GM10847 (cell line): Measurements from ENCODE around the gene KIF5C.

ENCODE experiments used
- POLR2A ChIP-seq: IDR thresholded peaks from 2 replicates; pipeline ENCODE4 v1.6.1; 2011; ENCODE audit not compliant: insufficient read length; ENCODE audit errors: extremely low read depth

Gene KIF5C

DNA sequence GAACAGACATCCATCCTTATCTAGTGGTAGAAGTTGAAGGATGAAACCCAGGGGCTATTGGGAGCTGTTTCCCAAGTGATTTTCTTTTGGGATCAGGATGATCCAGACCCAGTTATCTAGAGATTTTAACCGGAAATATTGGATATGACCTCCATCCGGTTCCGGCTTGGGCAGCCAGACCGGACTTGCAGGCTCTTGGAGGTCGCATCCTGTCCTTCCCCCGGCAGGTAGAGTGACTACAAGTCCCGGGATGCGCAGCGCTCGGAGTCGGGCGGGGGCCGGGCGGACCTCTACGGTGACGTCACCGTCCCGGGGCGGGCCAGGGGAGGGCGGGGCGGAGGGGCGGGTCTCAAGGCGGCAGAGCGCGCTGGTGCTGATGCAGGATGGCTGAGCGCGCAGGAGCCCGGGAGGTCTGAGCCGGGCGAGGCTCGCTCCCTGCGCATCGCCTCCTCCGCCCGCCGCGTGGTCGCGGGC, at the start of gene KIF5C:
KIF5C (plus strand) TSS at position 360 of the 474 bp plus-strand sequence. CDS start 391 bp downstream, outside the sequence.
- TF ChIP-seq POLR2A, result no peak

- no peak for TF ChIP-seq POLR2A
Observed at GRCh38 chr2:148826791-148827190, 48.2 kb upstream of the KIF5C start.

- no peak for TF ChIP-seq POLR2A
Observed at GRCh38 chr2:148828941-148829340, 46.1 kb upstream of the KIF5C start.

DNA sequence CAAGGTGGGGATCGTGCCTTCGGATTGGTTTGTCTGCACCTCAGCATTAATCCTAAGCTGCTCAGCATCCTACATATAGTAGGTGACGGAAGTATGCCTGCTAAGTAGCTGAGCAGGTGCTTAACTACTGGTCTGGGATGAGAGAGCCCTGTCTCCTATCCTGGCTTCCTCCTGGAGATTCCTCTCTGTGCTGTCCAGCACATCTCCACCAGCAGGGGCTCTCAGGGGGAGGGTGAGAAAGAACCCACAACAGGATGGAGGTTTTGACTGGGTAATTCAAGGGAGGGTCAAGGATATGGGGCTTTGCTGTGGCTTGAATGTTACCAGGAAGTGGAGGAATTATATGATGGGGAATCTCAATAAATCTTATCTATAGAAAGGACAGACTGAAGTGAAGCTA, 45.4 kb upstream of the KIF5C start:
- no peak for TF ChIP-seq POLR2A

GRCh38 chr2:148832637-148833036, 42.4 kb upstream of the KIF5C start:
- no peak for TF ChIP-seq POLR2A

DNA sequence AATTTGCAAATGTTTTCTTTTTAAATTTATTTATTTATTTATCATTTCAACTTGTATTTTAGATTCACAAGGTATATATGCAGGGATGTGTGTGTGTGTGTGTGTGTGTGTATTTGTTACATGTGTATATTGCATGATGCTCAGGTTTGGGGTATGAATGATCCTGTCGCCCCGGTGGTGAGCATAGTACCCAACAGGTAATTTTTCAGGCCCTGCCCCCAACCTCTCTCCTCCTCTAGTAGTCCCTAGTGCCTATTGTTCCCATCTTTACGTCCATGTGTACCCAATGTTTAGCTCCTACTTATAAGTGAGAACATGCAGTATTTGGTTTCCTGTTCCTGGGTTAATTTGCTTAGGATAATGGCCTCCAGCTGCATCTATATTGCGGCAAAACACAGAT, 33.0 kb upstream of the KIF5C start:
- TF ChIP-seq POLR2A, result no peak

DNA sequence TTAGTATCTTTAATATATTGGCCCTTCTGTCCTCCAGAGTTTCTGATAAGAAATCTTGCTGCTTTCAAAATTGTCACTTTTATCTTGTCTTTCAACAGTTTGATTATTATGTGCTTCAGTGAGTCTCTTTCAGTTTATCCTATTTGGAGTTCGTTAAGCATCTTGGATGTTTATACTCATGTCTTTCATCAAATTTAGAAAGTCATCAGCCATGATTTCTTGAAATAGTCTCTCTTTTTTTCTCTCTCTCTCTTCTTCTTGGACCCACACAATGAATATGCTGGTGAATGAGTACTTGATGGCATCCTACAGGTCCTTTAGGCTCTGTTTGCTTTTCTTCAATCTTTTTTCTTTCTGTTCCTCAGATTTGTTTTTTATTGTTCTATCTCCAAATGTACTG, 26.9 kb upstream of the KIF5C start:
- no peak for TF ChIP-seq POLR2A

DNA sequence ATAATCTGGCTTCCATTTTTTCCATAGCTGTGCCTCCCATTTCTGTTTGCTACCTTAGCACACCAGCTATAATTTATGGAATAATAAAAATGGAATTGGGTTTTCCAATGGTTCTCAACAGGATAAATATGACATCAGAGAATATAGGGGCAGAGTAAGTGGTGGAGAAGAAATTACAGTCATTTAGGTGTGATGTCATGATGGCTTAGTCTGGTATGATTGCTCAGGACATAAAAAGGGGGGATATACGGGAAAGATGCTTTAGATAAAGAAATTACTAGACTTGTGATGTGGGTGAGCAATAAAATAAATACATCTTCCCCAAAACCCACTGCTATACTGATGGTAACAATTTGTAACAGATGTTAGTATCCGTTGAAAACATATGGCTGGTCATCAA, 21.6 kb upstream of the KIF5C start:
- TF ChIP-seq POLR2A, result no peak

- no peak for TF ChIP-seq POLR2A
Observed at GRCh38 chr2:148860037-148860436, 15.0 kb upstream of the KIF5C start.

DNA sequence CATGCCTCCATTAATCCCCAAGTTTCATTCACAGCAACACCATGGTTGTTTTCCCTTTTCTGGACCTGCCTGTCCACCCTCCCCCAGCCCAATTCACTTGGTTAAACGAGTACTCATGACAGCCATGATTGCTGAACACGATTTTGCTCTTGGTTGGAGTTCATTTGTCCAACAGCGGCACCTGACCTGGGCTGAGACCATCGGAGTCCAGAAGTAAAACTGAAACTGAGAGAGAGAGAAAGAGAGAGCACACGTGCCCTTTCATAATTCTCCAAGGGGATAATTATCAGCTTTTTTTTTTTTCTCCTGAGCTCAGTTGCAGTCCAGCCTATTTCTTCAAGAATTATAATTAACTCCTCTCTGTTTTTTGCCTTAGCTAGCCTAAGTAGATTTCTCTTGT, 13.7 kb upstream of the KIF5C start:
- no peak for TF ChIP-seq POLR2A

DNA sequence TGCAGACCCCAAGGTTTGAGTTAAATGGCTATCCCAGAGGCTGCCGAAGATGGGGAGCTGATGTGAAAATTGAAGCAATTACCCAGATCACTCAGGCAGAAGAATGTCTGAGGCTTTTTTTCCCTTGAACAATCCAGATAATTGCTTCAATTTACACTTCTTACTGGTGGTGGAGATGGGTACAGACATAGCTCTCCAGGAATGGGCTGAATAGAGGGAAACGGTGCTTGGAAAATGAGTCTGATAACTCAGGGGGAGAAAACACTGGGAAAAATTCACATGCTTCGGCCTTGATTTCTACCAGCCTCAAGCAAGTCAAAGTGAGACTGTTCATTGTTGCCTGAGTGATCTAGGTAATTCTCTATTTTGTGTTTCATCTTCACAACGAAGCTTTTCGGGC, 9.5 kb upstream of the KIF5C start:
- no peak for TF ChIP-seq POLR2A

GRCh38 chr2:148866091-148866490, 8.9 kb upstream of the KIF5C start:
- TF ChIP-seq POLR2A, result no peak

GRCh38 chr2:148867079-148867769, 7.8 kb upstream of the KIF5C start:
- no peak for TF ChIP-seq POLR2A

DNA sequence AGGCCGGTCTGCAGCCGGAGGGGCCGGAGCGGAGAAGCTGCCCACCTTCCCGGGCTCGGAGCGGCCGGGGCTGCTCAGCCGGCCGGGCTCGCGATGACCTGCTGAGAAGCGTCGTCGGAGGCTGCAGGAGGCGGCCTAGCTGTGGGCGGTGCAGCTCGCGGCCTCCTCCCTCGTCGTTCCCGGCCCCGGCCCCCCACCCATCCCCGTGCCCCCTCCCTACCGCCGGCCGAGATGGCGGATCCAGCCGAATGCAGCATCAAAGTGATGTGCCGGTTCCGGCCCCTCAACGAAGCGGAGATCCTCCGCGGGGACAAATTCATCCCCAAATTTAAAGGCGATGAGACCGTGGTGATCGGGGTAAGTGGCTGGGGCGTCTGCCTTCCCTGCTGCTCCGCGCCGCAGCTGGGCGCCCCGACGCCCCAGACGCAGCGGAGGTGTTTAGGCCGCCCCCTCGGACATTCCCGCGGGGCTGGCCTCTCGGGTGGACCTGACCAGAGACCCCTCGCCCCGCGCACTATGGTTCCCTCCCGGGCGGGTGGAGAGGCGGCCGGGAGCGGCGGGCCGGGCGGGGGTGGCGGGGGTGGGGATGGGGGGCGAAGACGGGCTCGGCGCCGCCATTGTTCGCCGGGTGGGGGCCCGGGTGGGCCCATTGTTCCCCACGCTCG, 492 bp downstream of the KIF5C start:
- TF ChIP-seq POLR2A, result no peak

DNA sequence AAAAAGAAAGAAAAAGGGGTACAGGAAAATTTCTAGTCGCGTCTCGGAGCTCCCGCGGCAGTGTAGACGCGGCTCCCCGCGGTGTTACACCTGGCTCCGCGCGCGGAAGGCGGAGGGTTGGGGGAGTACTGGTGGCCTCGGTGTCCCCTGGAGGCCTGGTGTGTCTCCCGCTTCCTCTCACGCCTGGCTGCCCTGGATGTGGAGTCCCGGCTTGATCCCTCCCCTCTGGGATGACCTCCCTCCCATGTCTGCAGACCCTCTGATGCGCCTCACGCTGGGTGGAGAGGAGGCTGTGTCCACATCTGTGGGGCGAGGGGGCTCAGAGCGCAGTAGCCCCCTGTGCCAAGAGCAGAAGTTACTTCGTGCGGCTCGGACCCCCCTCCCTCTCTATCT, 1.2 kb downstream of the KIF5C start:
- TF ChIP-seq POLR2A, result no peak

GRCh38 chr2:148876595-148877402, 1.8 kb downstream of the KIF5C start:
- no peak for TF ChIP-seq POLR2A
